Rectal smooth muscle tissue (tissue), 1 donor: ENCODE data around the gene TAS1R2.
"Not testable (repeated sequence)": the region's sequence is repeated elsewhere in the genome, so short reads cannot be mapped to it uniquely, and the experiment has no call there.

ENCODE experiments used
- H3K27ac ChIP-seq: one replicate; pipeline ENCODE4 v1.7.0; 2013; ENCODE audit warnings: low read depth, low read length, inconsistent platforms
- H3K27me3 ChIP-seq: one replicate; pipeline ENCODE4 v1.7.0; 2013; ENCODE audit warnings: low read length; ENCODE audit not compliant: control insufficient read depth, insufficient read depth
- H3K36me3 ChIP-seq: one replicate; pipeline ENCODE4 v1.7.0; 2013; ENCODE audit warnings: low read length; ENCODE audit not compliant: control insufficient read depth, insufficient read depth
- H3K4me1 ChIP-seq: one replicate; pipeline ENCODE4 v1.7.0; 2013; ENCODE audit warnings: low read length; ENCODE audit not compliant: control insufficient read depth, insufficient read depth
- H3K4me3 ChIP-seq: one replicate; pipeline ENCODE4 v1.7.0; 2013; ENCODE audit warnings: low read length
- H3K9ac ChIP-seq: one replicate; pipeline ENCODE4 v1.7.0; 2013; ENCODE audit warnings: low read length

TAS1R2 gene

GRCh38 chr1:18858070-18858688 lies 1.3 kb downstream of the TAS1R2 start:
- Histone ChIP-seq H3K9ac (no peak overlapping the region), H3K27me3 (no peaks in the 10 kb centered on the region), H3K36me3 (no peaks in the 10 kb centered on the region), H3K27ac (no peak overlapping the region), H3K4me3 (no peak overlapping the region), H3K4me1 (no peaks in the 10 kb centered on the region)

- no peaks in the 10 kb centered on the region for H3K4me1 ChIP-seq
- no peak overlapping the region for H3K27ac ChIP-seq
- H3K36me3 ChIP-seq, result no peaks in the 10 kb centered on the region
- no peak overlapping the region for H3K4me3 ChIP-seq
- peaks cover 1% of the 10 kb centered on the region for H3K27me3 ChIP-seq
- H3K9ac ChIP-seq, result no peak overlapping the region
These were observed 3.0 kb downstream of the TAS1R2 start for GRCh38 chr1:18856435-18856834.

- Histone ChIP-seq H3K27ac (no peak overlapping the region), H3K27me3 (peaks cover 1% of the 10 kb centered on the region), H3K4me3 (no peak overlapping the region), H3K4me1 (no peaks in the 10 kb centered on the region), H3K9ac (no peak overlapping the region), H3K36me3 (no peaks in the 10 kb centered on the region)
These were observed 3.9 kb downstream of the TAS1R2 start for GRCh38 chr1:18855573-18855972.

GRCh38 chr1:18854331-18855025 lies 5.0 kb downstream of the TAS1R2 start:
- H3K27me3 ChIP-seq, result peaks cover 1% of the 10 kb centered on the region
- no peaks in the 10 kb centered on the region for H3K4me1 ChIP-seq
- H3K4me3 ChIP-seq, result no peak overlapping the region
- H3K36me3 ChIP-seq, result no peaks in the 10 kb centered on the region
- H3K9ac ChIP-seq, result no peak overlapping the region
- no peak overlapping the region for H3K27ac ChIP-seq

GRCh38 chr1:18852501-18852900 lies 7.0 kb downstream of the TAS1R2 start:
- H3K4me3 ChIP-seq, result no peak overlapping the region
- no peaks in the 10 kb centered on the region for H3K4me1 ChIP-seq
- no peak overlapping the region for H3K9ac ChIP-seq
- no peaks in the 10 kb centered on the region for H3K36me3 ChIP-seq
- H3K27ac ChIP-seq, result no peak overlapping the region
- H3K27me3 ChIP-seq, result peaks cover 1% of the 10 kb centered on the region

GRCh38 chr1:18849261-18849711 lies 10.2 kb downstream of the TAS1R2 start:
- Histone ChIP-seq H3K4me1 (no peaks in the 10 kb centered on the region), H3K27ac (no peak overlapping the region), H3K9ac (no peak overlapping the region), H3K4me3 (no peak overlapping the region), H3K27me3 (peaks cover 1% of the 10 kb centered on the region), H3K36me3 (no peaks in the 10 kb centered on the region)

- H3K4me3 ChIP-seq, H3K4me1 ChIP-seq, H3K27ac ChIP-seq, H3K9ac ChIP-seq, H3K36me3 ChIP-seq, H3K27me3 ChIP-seq: not testable (repeated sequence)
These were observed 11.7 kb downstream of the TAS1R2 start for GRCh38 chr1:18847723-18848122.

GRCh38 chr1:18840145-18840544 lies 19.3 kb downstream of the TAS1R2 start:
- no peak overlapping the region for H3K4me3 ChIP-seq
- no peak overlapping the region for H3K27ac ChIP-seq
- H3K9ac ChIP-seq, result no peak overlapping the region
- H3K4me1 ChIP-seq, result no peaks in the 10 kb centered on the region
- H3K27me3 ChIP-seq, result no peaks in the 10 kb centered on the region
- no peaks in the 10 kb centered on the region for H3K36me3 ChIP-seq

- no peak overlapping the region for H3K27ac ChIP-seq
- H3K9ac ChIP-seq, result no peak overlapping the region
- no peaks in the 10 kb centered on the region for H3K27me3 ChIP-seq
- H3K4me1 ChIP-seq, result no peaks in the 10 kb centered on the region
- H3K36me3 ChIP-seq, result no peaks in the 10 kb centered on the region
- no peak overlapping the region for H3K4me3 ChIP-seq
These were observed 22.8 kb downstream of the TAS1R2 start for GRCh38 chr1:18836654-18837053.

GRCh38 chr1:18832319-18832718 lies 27.1 kb downstream of the TAS1R2 start:
- not testable (repeated sequence) for H3K27me3 ChIP-seq, H3K9ac ChIP-seq, H3K36me3 ChIP-seq, H3K4me1 ChIP-seq, H3K27ac ChIP-seq, H3K4me3 ChIP-seq

- no peaks in the 10 kb centered on the region for H3K36me3 ChIP-seq
- no peaks in the 10 kb centered on the region for H3K4me1 ChIP-seq
- no peak overlapping the region for H3K4me3 ChIP-seq
- no peak overlapping the region for H3K27ac ChIP-seq
- H3K9ac ChIP-seq, result no peak overlapping the region
- H3K27me3 ChIP-seq, result no peaks in the 10 kb centered on the region
These were observed 27.8 kb downstream of the TAS1R2 start for GRCh38 chr1:18831656-18832055.

- Histone ChIP-seq H3K4me3 (no peak overlapping the region), H3K4me1 (no peaks in the 10 kb centered on the region), H3K9ac (no peak overlapping the region), H3K36me3 (no peaks in the 10 kb centered on the region), H3K27me3 (peaks cover 3% of the 10 kb centered on the region), H3K27ac (no peak overlapping the region)
These were observed 28.9 kb downstream of the TAS1R2 start for GRCh38 chr1:18830596-18830995.

- Histone ChIP-seq H3K36me3 (no peaks in the 10 kb centered on the region), H3K4me1 (no peaks in the 10 kb centered on the region), H3K9ac (no peak overlapping the region), H3K27me3 (peaks cover 3% of the 10 kb centered on the region), H3K27ac (no peak overlapping the region), H3K4me3 (no peak overlapping the region)
These were observed 29.8 kb downstream of the TAS1R2 start for GRCh38 chr1:18829671-18830070.
